Adrenal gland (tissue), 12 donors: ENCODE data around the gene HLF. TPM values are rescaled to one million over a fixed set of nuclear protein-coding genes. Genes with fewer than 3 reads are reported as not detected.

Source experiments
- DNase-seq, 7 donors: peaks; one replicate each; pipeline ENCODE4 v3.0.0-alpha.2; 2019 to 2020
- H3K27ac ChIP-seq, 5 donors: fragments of 200-600 bp; sonication (generic) in 4 of 5; 1 replicate in 3 of 5; 2 replicates in 2 of 5; pipeline versions ENCODE4 v1.5.1 to v1.8.0; 2016 to 2020; ENCODE audit warnings: mild to moderate bottlenecking in 1 of 5
- H3K27me3 ChIP-seq: fragments of 200-600 bp; 2 replicates; pipeline ENCODE4 v1.8.0; 2021
- H3K36me3 ChIP-seq, 2 donors: fragments of 200-600 bp; replicated peaks in 1 of 2; 1 replicate in 1 of 2; 2 replicates in 1 of 2; pipeline versions ENCODE4 v1.5.1 to v1.8.0; 2018 to 2022
- H3K4me1 ChIP-seq, 2 donors: fragments of 200-600 bp; replicated peaks in 1 of 2; 1 replicate in 1 of 2; 2 replicates in 1 of 2; pipeline versions ENCODE4 v1.5.1 to v1.8.0; 2018 to 2021
- H3K4me3 ChIP-seq, 4 donors: fragments of 200-600 bp; sonication (generic) in 3 of 4; one replicate each; pipeline ENCODE4 v1.5.1; 2016 to 2018
- H3K9me3 ChIP-seq, 3 donors: fragments of 200-600 bp; sonication (generic) in 1 of 3; replicated peaks in 1 of 3; 1 replicate in 2 of 3; 2 replicates in 1 of 3; pipeline versions ENCODE4 v1.5.1 to v1.8.0; 2016 to 2021
- CTCF ChIP-seq, 6 experiments: fragments of 450-650 bp in 4 of 6; fragments of 200-600 bp in 2 of 6; sonication (generic) in 1 of 6; IDR thresholded peaks; 1 replicate in 5 of 6; 2 replicates in 1 of 6; pipeline versions ENCODE4 v1.5.1 to v1.8.0; 2016 to 2021; ENCODE audit warnings: antibody characterized with exemption in 6 of 6, mild to moderate bottlenecking in 2 of 6, moderate library complexity in 1 of 6
- POLR2A ChIP-seq, 2 donors: fragments of 450-650 bp; IDR thresholded peaks; one replicate each; pipeline ENCODE4 v1.6.1; 2017; ENCODE audit warnings: antibody characterized with exemption in 2 of 2, mild to moderate bottlenecking in 2 of 2, moderate library complexity in 1 of 2
- WGBS, 4 donors: extraction: QIAGEN DNeasy Blood & Tissue Kit in 2 of 4; methylation state at CpG; one replicate each; pipeline versions ENCODE4 v1.1.5 to v1.1.7; 2013 to 2017; 5-methylcytosine and 5-hydroxymethylcytosine counted together
- intact Hi-C, 2 donors: fragments of 100-400 bp; cut with DNase I; formaldehyde crosslinking; loops; one replicate each; pipeline versions ENCODE4 v1.14.1 to v1.15.0; 2022 to 2023
- polyA plus RNA-seq, 3 donors: library from polyadenylated mRNA; stranded (reverse); fragments of 200-250 nt in 2 of 3; fragments of 350-450 nt in 1 of 3; fragmentation: Illumina TruSeq in 1 of 3; extraction: RNeasy Lipid Tissue Mini Kit (QIAGEN cat#74804) in 1 of 3; gene quantifications; one replicate each; pipeline ENCODE4 v1.2.3, GENCODE V29; 2013 to 2014
- total RNA-seq, 9 donors: library from RNA; depleted of rRNA in 4 of 9; stranded (reverse); fragments of >200 nt in 4 of 9; fragments of 120-200 nt in 1 of 9; fragmentation: NEBNext Ultra II Directional in 1 of 9; extraction: Animal tissue kit (Norgen Biotek cat#: 25700) in 1 of 9; gene quantifications; one replicate each; pipeline versions ENCODE4 v1.1.0 to v1.2.4, GENCODE V29; 2013 to 2023
- donor health status: healthy with polysubstance abuse.
- donor health status: Bipolar disorder and iron deficiency.
- donor health status: DM: yes; HTN: yes; CAD: no.
- donor health status: DM: no; HTN: no; CAD: no.
- donor health status: DM: no; HTN: no; CAD: no.
- donor health status: DM: yes; HTN: yes; CAD: no.

Gene HLF
- total and polyA plus RNA-seq, 12 donors: 1.3 to 74.3 (median 27.0) TPM

DNA sequence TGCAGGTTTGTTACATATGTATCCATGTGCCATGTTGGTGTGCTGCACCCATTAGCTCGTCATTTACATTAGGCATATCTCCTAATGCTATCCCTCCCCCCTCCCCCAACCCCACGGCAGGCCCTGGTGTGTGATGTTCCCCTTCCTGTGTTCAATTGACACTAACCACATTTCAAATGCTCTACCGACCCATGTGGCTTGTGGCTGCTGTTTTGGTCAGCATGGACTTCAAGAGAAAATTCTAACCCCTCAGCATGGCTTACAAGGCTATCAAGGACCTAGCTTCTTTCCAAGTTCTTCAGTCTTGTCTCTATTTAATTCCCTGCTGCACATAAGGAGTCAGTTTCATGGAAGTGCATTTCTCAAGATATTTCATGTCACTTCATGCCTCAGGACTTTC, 103.9 kb downstream of the HLF start:
- no peak for TF ChIP-seq CTCF (IDR thresholded peaks at IDR 0.05)
- TF ChIP-seq POLR2A (IDR thresholded peaks at IDR 0.05): no peak
- H3K4me1 ChIP-seq: no peaks in the 10 kb centered on the region
- no peaks in the 10 kb centered on the region for H3K36me3 ChIP-seq
- no peaks in the 10 kb centered on the region for H3K9me3 ChIP-seq
- no peaks in the 10 kb centered on the region for H3K27me3 ChIP-seq
- DNase-seq: no peak
- 41 to 59% (median 55%) methylated on average over 3 of the region's 3 CpGs for WGBS, 4 donors
- H3K27ac ChIP-seq: no peak overlapping the region
- intact Hi-C loops: no loop called here
- no peak overlapping the region for H3K4me3 ChIP-seq

Other genes with a start within 250 kb of the HLF start
- 10 to 100 TPM in 6 of 9 donors, 1 to 10 TPM in 3; 6.2 to 27.6 (median 16.4) TPM for gene MMD, start 156.9 kb downstream of the HLF start, total RNA-seq
- 10 to 100 TPM; 10.1 to 17.0 (median 12.9) TPM for gene MMD, start 156.9 kb downstream of the HLF start, polyA plus RNA-seq
- gene SMIM36, start 246.5 kb downstream of the HLF start, total RNA-seq: not detected
- gene SMIM36, start 246.5 kb downstream of the HLF start, polyA plus RNA-seq: not detected